ENCODE results near the gene HAGH.

DNA sequence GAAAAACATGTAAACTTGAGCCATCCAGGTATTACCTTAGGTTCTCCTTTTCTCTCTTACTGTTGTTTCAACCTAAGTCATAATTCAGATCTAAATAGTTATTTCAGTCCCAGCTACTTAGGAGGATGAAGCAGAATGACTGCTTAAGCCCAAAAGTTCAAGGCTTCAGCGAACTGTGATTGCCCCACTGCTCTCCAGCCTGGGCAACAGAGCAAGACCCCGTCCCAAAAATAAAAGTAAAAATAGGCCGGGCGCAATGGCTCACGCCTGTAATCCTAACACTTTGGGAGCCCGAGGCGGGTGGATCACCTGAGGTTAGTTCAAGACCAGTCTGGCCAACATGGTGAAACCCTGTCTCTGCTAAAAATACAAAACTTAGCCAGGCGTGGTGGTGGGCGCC is 35.8 kb upstream of the HAGH start:
- no peak for TF ChIP-seq CTCF (IDR thresholded peaks at IDR 0.05; ENCODE audit: borderline replicate concordance, extremely low read depth, low read length, poor library complexity, severe bottlenecking)
- no peak for TF ChIP-seq EZH2 (IDR thresholded peaks at IDR 0.05; ENCODE audit: borderline replicate concordance, low read depth, low read length, severe bottlenecking)
